CD4-positive, alpha-beta T cell treated with Interleukin-1 beta for 1 hour (primary cell): Measurements from ENCODE around the gene SLC39A9.
"Not testable (repeated sequence)": the region's sequence is repeated elsewhere in the genome, so short reads cannot be mapped to it uniquely, and the experiment has no call there.

ENCODE experiments used
- DNase-seq, 2 donors: peaks; one replicate each; pipeline ENCODE4 v3.0.0-alpha.2; 2020 to 2022

Gene SLC39A9

DNA sequence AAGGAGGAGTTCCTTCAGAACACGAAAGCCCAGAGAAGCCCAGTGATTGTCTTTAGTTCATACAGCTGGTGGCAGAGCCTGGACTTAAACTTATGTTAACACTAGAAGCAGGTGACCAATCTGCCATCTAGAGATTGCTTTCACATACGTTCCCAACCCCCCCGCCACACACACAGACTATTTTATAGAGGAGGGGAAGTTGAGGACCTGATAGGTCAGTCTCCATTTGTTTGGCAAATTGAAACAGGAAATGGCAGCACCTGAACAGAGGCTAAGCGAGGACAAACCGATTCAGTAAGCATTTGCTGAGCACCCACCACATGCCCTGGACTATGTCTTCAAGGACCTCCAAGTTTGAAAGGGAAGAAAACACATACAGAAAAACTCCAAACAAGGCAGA, 81.2 kb downstream of the SLC39A9 start:
- DNase-seq, result no peak

DNA sequence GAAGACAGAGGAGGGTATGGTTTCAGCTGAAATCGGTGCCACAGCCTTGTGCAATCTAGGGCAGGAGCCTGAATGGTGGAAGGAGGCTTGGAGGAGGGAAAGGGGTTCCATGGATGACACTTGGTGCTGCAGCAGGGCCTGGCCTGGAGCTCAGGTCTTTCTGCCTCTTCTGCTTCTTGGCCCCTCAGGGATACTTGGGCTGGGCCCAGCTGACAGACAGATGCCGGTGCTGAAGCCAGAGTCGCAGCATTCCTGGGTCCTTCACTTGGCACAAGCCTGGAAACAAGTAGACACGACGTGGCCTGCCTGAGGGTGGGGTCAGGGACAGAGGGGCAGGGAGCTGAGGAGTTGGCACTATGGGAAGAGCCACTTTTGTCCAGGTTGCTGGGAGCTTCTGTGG, 81.6 kb downstream of the SLC39A9 start:
- DNase-seq, result no peak

DNA sequence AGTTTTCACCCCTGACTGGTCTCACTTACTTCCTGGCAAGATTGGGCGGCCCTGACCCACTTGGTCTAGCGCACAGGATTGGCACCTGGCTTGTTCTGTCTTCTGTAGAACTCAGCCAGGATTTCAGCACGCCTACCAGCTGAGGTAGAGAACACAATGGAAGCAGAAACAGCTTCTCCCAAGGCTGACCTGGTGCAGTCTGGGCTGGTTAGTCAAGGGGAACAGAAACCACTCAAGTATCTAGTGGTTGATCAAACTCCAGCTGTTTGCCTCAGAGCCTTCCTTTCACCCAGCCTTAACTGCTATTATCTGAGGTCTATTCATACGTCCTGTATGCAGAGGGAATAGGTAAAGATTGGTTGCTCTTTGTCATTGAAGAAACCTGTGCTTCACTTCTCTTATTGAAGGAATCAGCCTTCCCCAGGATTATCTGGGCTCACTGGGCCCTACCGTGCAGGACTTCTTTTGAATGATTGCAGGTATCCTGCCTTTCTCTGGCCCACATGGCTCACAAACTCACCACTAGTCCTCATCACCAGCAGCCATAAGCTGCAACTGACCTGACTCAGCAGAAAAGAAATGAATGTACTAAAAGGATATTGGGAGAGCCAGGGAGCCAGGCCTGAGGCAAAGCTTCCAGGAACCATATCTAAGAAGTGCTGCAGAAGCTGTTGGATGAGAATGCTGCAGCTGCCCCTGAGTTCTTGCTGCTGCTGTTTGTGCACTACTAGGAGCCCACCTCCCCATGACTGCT, 83.5 kb downstream of the SLC39A9 start:
- DNase-seq, result no peak

DNA sequence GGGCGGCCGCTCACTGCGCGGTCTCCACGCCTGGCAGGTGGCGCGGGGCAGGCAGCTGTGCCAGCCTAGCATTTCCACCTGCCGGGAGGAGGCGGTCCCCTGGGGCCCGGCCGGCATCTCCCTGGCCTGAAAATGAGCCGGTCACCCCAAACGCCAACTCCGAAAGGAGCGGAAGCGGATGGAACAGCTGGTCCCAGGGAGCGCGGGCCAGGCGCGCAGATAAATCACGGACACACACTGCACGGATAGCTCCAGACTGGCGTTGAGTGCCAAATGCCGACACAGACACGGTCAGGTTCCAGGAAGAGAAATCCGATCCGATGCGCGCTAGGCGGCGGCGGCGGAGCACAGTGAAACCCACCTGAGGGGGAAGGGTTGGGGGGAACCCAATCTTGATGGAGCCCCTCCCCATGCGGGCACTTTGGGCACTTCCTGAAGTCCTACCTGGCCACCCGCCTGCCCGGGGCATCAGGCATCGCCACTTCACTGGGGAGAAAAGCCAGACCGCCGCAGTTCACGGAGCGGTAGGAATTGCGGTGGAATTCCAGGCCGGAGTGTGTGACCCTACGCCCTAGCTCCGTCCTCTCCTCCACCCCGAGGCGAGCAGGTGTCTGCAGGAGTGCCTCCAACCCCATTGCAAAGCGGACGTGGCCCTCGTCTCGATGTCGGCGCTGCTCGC, 85.4 kb downstream of the SLC39A9 start:
- no peak for DNase-seq

DNA sequence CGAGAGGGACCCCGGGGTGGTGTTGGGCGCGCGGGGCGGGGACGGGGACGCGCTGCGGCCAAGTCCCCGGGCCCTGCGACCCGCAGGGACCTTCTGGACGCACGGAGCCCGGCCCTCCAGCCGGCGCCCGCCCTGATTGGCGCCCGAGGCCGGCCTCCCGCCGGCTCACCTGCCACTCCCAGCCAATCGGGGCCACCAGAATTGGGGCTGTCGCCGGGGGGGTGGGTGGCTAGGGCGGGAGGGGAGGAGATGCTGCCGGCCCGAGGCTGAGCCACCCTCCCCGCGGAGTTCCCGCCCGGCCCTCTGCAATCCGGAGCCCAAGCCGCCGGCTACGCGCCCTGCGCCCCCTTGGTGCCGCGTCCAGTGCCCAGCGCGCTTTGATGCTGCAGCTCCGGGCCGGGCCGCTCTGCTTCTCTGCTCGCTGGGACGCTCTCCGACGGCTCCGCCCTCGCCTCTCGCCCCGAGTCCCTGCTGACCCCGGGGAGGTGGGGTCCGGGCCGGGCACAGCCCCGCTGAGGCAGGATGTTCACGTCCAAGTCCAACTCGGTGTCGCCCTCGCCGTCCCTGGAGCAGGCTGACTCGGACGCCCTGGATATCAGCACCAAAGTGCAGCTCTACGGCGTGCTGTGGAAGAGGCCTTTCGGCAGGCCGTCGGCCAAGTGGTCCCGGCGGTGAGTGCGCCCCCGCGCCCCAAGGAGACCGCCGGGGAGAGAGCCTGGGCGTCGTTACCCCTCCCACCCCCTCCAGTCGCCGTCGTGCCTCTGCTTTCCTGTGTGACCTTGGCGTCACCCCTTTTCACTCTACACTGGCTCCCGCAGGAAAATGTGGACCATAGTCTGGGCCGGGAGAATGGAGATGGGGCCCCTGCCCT, 86.2 kb downstream of the SLC39A9 start, which contains the start of gene PLEKHD1:
Gene PLEKHD1 (plus strand): TSS at position 285 of the 871 bp plus-strand sequence. CDS start 238 bp downstream, at position 523.
- no peak for DNase-seq

- DNase-seq, result no peak
These were observed 86.8 kb downstream of the SLC39A9 start for GRCh38 chr14:69485315-69485660.

DNA sequence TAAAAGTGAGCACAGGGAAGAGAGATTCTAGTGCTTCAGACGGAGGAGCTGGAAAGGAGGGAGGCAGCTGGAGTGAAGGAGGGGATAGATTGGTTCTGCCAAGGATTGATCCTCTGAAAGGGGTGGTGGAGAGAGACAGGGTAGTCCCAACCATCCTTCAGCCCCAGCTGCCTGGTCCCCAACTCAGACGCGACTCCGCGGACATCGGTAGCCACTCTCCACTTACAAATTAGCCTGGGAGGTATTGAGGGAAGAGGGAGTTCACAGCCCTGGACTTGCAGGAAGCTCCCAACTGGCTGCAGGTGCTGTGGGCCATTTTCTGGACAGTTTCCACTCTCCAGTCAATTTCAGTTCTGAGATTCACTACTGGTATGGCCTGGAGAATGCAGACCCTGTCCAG, 87.2 kb downstream of the SLC39A9 start:
- no peak for DNase-seq

DNA sequence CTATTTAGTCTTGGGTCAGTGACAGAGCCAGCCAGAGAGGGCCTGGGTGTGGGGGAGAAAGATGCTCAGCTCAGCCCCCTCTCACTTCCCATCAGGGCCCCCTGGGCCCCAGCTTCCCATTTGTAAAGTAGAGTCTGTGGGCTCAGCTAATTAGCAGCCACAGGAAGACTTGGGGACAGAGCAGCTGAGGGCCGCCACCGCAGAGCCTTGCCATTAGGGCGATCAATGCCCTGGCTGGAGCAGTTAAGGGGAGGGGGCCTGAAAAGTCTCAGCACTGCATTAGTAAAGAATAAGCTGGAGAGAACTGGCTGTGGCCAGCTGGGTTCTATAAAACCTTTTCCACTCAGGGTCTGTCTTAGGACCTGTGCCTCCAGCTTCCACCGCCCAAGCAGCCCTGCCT, 88.7 kb downstream of the SLC39A9 start:
- no peak for DNase-seq

- no peak for DNase-seq
These were observed 89.3 kb downstream of the SLC39A9 start for GRCh38 chr14:69487771-69488170.

- DNase-seq, result no peak
These were observed 91.0 kb downstream of the SLC39A9 start for GRCh38 chr14:69489495-69489894.

DNA sequence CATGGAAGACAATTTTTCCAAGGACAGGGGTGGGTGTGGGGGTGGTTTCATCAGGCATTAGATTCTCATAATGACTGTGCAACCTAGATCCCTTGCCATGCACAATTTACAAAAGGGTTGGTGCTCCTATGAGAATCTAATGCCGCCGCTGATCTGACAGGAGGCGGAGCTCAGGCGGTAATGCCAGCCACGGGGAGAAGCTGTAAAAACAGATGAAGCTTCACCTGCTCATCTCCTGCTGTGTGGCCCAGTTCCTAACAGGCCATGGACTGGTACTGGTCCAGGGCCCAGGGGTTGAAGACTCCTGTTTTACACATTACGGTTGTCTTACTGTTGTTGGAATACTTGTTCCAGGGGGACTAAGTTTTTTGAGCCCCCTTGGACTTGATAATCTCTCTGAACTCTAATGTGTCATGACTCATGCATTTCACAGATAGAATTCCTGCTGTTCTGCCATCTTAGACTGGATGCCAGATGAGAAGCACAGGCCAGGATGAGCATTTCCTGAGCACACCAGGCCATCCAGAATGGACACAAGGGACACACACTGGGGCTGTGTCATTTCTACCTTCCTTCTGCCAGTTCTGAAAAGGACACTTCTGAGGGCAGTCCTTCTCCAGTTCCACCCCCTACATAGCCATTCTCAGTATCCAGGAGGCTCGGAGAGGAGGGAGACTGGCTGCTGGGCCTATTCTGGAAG, 91.9 kb downstream of the SLC39A9 start:
- DNase-seq, result no peak

GRCh38 chr14:69491193-69491592, 92.7 kb downstream of the SLC39A9 start:
- DNase-seq, result no peak

- DNase-seq, result no peak
These were observed 94.5 kb downstream of the SLC39A9 start for GRCh38 chr14:69493038-69493437.

- no peak for DNase-seq
These were observed 95.3 kb downstream of the SLC39A9 start for GRCh38 chr14:69493791-69494190.

DNA sequence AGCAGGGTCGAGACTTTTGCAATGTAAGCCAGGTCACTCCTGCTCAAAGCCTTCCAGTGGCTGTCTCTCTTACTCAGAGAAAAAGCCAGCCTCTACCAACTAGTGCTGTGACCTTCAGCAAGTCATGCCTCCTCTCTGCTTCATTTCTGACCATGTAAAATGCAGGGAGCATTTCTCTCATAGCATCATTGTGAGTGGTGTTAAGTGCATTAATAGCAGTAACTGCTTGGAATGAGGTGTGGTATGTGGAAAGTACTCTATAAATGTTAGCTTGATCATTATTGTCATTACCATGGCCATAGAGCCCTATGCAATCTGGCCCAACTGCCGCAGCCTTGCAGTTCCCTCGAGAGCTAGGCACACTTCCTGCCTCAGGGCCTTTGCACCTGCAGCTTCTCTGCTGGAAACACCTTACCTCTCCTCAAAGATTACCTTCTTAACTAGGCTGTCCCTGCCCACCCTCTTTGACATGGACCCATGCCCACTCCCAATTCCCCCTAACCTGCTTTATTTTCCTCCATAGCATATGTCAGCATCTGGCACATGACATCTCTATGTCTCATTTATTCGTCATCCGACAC, 96.9 kb downstream of the SLC39A9 start:
- DNase-seq, result no peak

GRCh38 chr14:69497866-69498265, 99.4 kb downstream of the SLC39A9 start:
- not testable (repeated sequence) for DNase-seq

GRCh38 chr14:69498286-69498685, 99.8 kb downstream of the SLC39A9 start:
- DNase-seq, result not testable (repeated sequence)

GRCh38 chr14:69499436-69499835, 100.9 kb downstream of the SLC39A9 start:
- no peak for DNase-seq

GRCh38 chr14:69500096-69500495, 101.6 kb downstream of the SLC39A9 start:
- no peak for DNase-seq

DNA sequence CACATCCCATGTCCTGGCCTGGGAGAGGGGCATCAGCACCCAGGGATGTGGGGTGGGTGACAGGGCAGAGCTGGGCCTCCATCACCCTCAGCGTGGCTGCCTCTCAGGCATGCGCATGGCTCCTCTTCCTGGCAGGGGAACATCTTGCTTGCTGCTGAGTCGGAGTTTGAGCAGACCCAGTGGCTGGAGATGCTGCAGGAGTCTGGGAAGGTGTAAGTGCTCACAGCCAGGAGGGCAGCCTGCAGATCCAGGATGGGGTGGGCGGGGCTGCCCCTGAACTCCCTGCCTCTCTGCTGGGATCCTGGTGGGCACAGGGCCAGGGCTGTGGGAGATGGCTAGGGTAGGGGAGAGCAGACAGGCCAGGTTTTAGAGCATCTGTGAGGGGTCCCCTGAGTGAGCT, 102.2 kb downstream of the SLC39A9 start:
- no peak for DNase-seq

DNA sequence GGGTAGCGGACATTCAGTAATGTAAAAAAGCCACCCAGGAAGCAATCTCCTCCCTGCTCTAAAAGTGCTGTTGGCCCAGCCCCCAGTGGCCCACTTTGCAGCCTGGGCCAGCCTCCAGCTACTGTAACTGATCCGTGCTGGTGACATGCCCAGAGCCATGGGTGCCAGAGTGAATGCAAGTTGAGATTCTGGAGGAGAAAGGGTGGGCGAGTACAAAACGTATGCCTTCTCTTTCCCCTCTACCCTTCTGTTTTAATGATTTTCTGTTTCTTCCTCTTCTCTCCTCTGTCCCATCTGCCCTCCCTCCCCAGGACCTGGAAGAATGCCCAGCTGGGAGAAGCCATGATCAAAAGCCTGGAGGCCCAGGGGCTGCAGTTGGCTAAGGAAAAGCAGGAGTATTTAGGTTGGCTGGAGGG, 102.9 kb downstream of the SLC39A9 start:
- DNase-seq, result no peak

- DNase-seq, result no peak
These were observed 106.3 kb downstream of the SLC39A9 start for GRCh38 chr14:69504775-69505174.
